Stimulated activated CD8-positive, alpha-beta memory T cell treated with anti-CD3 and anti-CD28 coated beads, Interleukin-12 subunit alpha, Interleukin-12 subunit beta, amount 100 ng/mL, for 4 hours (primary cell): ENCODE measurements around the gene GSC.
"Not testable (repeated sequence)": the region's sequence is repeated elsewhere in the genome, so short reads cannot be mapped to it uniquely, and the experiment has no call there.

Source experiments
- DNase-seq: peaks from one replicate; pipeline ENCODE4 v3.0.0-alpha.2; 2020; ENCODE audit warnings: low read depth

Gene GSC

GRCh38 chr14:94771906-94772490 lies 2.1 kb upstream of the GSC start:
- no peak for DNase-seq

DNA sequence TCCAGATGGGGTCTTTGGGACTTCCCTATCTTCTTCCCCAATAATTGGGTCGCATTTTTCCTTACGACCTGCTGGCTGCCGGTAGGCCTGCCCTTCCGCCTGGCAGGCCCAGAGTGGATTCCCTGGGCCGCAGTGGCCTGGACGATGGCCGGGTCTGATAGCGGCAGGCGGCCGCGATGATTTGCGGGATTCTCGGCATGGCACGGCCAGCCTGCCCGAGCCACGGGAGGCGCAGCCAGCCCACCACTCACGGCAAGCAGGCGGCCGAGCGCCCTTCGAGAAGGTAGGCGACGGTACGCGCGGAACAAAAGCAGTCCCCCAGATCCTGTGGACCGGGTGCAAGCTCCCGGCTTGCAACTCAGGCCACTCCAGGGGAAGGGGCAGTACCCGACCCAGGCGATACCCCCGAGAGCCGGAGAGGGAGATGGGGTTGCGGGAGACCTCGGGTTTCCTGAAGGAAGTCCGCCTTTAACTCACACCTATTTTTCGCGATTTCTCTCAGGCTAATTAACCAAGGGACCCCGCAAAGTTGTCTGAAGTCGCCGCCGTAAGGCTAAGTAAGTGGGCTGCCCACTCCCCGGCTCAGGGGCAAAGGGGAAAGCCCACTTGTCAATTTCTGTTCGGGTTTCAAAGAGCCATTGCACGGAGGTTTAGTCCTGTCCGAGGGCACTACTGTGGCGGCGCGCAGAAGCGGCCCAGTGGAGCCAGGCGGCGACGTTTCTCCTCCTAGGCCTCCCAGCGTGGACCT lies 1.4 kb upstream of the GSC start:
- DNase-seq = no peak

DNA sequence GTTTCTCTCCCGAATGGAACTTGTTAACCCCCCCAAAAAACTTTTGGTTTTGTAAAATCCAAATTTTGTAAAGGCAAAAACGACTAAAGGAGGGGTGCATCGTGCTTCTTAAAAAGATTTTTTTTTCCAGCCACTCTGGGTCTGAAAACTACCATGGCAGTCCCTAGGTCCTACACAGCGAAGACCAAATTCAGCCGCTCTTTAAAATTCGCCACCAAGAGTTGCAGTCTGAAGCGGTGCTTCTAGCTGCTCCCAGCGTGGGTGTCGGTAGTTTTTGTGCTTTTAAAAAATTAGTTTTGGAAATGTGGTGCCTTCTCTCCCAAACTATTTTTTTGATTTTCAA lies 873 bp upstream of the GSC start:
- no peak for DNase-seq

GRCh38 chr14:94770251-94770749 lies 387 bp upstream of the GSC start:
- no peak for DNase-seq

DNA sequence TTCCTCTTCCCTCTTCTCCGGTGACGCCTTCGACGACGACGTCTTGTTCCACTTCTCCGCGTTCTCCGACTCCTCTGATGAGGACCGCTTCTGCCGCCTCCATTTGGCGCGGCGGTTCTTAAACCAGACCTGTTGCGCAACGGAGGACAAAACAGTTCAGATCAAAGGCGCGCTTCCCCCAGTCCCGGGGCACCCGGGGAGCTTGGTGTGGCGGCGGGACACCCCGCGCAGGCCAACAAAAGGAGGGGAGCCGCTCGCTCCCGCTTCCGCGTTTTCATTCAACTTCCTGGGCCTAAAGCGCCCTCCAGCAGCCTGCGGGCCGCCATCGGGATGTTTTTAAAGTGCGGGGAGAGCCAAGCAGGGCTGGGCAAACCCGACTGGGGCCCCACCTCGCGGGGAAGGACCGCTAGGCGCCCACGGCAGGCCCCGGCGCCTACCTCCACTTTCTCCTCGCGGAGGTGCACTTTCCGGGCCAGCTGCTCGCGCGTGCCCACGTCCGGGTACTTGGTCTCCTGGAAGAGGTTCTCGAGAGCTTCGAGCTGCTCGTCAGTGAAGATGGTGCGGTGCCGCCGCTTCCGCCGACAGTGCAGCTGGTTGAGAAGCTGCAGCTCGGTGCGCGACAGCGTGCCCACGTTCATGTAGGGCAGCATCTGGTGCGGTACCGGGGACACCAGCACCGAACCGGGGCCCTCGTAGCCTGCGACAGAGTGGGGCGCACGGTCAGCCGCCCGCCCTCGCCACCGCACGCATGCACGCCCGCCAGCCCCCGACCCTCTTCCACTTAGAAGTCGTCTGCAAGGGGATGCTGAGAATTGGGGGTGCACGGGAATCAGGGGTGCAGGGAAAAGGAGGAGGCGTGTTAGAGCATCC lies 1.2 kb downstream of the GSC start:
- DNase-seq = no peak

DNA sequence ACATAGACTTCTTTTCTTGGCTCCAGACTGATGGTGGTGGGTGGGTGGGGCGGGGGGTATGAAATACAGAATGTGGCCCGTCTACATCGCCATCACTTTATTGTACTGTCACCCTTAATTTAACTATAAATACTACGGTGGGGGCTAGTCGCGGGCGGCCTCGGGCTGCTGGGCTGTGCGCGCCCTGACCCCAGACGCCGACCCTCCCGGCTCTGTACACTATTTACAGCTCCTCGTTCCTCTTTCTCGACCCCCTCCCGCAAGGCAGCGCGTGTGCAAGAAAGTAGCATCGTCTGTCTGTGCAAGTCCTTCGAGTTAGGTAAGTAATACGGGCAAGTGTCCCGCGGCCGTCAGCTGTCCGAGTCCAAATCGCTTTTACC lies 1.8 kb downstream of the GSC start:
- no peak for DNase-seq

DNA sequence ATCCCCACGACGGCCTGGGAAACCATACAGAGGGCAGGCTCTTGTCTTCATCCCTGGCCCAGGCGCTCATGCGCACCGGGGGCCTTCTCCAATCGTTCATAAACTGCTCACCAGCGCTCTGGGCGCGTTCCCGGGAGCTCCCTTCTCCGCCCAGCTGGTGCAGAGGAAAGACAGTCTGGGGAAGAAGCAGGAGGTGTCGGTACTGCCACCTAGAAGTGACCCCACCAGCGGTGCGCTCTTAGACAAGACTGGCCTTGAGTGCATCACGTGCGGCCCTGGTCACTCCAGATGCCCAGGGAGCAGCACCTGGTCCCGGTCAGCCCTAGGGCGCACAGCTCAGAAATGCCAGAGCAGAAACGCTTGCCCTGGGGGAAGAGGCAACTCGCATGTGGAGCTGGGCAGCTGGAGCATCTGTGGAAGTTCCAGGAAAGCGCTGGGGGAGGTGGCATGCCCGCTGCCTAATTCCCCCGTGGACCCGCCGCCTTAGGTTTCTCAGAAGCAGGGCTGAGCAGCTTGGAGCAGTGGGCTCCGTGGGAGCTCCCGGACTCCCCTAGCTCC lies 2.5 kb downstream of the GSC start:
- no peak for DNase-seq

- no peak for DNase-seq
Measured at GRCh38 chr14:94764573-94764972, 5.3 kb downstream of the GSC start.

DNA sequence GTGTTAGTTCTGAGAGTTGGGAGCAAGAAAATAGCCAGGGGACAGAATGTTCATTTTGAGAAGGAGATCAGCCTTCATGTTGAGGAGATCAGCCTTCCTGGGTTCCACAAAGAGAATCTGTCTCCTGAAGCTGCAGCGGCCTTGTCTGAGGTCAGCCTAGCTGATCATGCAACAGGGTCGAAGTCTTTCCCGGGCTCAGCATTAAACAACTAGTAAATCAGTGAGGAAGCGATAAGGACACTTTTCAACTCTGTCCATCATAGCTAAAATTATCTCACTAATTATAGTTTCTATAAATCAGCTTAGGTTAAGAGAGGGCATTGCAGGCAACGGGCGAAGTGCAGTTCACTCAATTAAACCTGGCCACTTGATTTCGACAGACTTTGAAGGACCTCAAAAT lies 7.5 kb downstream of the GSC start:
- no peak for DNase-seq

DNA sequence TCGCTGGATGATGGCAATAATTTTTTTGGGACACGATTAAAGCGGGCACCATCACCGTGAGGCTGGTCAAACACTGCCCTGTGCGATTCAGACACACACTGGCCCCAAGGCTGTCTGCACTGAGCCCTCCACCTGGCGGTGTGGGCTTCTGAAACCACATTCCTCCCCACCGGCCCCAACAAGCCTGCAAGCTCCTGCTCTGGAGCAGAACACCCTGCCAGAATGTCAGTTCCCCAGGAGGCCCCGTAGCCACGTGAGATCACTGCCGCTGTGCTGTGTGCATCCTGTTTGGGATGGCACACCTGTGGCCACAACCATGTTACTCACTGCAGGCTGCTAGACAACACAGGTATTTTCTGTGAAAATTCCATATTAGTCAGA lies 7.9 kb downstream of the GSC start:
- DNase-seq = no peak

GRCh38 chr14:94761348-94761996 lies 8.4 kb downstream of the GSC start:
- no peak for DNase-seq

DNA sequence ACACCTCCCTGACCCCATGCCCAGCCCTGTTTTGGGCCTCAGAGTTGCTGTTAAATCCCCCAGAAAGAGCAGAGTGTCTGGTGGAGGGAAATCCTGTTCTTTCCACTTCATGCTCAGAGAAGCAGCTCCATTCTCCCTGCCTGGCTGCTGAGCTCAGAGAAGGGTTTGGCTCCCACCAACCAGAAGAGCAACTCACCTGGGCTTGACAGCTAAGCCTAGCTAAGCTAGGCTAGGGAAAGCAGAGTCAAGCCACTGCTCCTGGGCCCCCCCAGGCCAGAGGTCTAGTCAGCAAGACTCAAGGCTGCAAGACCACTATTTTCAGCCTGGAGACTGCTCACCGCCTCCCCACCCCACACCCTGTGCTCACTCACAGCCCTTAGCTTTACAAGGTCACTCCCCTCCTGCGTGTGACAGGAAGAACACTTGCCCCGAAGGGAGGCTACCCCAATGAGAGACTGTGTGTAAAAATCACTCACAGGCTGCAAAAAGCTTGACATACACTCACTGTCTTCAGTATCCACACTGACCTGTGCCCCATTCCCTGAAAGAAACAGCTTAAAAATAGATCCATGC lies 13.5 kb downstream of the GSC start:
- no peak for DNase-seq

GRCh38 chr14:94754391-94754942 lies 15.4 kb downstream of the GSC start:
- DNase-seq = no peak

DNA sequence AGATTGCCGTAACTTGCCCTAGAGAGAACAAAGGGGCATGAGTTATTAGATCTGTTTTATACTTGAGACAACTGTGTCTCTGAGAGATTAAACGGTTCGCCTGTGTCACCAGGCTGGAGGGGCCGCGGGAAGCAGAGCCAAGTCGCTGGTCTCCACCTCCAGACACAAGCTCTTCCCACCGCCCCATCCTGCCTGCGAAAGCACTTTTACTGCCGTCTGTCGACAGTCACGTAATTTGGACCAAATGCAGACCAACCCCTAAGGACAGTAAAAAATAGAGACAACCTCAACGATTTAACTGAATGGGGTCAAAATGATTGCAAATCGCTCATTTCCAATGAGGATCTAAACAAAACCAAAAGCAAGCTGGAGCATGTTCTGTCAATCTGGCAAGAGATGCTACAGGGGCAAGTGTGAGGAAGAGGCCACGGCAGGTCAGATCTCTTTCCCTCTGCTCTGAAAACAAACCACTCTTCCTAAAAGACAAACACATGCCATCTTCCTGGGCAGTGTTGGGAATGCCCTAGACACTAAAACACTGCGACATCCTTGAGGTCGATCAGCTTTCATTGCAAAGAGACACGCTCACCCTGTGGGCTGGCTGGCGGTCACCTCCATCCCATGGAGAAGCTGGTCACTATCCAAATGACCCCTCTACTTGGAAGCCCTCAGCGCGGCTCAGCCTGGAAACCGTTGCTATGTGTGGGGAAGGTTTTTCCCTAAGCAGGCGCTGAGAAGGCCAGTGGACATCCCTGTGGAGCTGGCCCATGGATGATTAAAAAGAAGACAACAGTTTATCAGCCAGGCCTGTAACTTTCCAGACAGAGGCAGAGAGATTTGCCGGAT lies 17.1 kb downstream of the GSC start:
- DNase-seq = no peak

DNA sequence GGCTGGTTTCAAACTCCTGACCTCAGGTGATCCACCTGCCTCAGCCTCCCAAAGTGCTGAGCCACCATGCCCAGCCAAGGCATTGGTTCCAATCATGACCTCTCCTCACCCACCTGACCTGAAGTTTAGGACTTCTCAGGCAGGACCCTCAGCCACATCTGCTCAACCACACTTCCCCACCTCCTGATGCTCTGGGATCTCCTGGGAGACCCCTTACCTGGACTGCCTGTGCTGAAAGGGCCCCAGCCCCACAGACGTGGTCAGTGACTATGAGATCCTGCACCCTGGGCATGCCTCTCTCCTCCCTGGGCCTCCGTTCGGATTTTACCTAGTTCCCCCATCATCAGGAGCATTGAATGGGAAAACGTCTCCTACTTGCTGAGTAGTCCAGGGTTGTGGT lies 18.0 kb downstream of the GSC start:
- DNase-seq = no peak

GRCh38 chr14:94751321-94751720 lies 18.6 kb downstream of the GSC start:
- DNase-seq = no peak

DNA sequence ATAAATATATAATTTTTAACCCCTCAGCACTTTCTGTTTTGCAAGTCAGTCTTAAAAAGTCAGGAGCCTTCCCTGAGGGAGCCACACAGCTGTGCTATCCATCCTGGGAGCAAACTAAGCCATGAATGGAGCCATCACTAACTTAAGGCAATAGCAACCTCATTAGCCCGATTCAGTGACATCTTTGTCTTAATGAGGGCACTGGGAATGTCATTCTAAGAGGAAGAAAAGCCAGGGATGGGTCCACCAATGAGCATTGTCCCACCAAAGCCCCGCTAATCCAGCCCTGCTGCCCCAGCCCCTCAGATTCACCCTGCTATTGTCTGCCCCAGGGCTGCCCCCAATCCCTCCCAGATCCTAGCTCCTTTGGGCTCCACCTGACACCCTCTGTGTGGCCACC lies 19.5 kb downstream of the GSC start:
- DNase-seq = no peak

DNA sequence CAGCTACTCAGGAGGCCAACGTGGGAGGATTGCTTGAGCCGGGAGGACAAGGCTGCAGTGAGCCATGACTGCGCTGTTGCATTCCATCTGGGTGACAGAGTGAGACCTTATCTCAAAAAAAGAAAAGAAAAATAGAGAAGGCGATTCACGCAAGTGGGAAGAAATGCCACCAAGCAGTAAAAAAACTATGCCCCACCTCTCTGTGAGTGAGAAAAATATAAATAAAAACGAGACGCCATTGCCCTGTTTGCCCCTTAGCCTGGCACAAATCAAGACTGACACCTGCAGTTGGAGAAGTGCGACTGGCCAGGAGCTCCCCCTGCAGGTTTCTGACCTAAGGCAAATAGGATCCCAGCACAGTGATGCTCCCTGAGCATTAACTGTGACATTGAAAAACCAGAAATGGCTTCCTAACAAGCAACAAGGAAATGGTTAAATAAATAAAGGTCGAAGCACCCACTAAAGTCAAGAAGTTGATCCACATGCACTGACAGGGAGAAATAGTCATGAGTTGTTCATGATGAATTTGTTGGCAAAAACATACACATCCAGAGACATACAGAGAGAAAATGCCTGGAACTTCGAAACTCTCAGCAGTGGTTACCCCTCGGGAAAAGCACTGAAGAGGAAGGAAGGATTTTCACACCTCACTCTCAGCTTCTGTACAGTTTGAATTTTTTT lies 21.1 kb downstream of the GSC start:
- DNase-seq = no peak

DNA sequence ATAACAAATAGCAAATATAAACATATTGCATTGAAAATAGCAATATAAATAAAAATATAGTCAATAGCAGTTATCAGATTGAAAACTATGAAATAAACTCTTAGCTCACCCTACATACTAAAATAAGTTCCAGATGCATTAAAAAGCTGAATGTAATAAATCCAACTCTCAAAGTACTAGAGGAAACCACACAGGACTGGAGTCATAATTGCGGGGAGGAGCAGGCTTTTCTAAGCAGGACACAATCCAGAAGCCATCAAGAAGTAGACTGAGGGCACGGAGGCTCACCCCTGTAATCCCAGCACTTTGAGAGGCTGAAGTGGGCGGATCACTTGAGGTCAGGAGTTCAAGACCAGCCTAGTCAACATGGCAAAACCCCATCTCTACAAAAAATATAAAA lies 22.2 kb downstream of the GSC start:
- DNase-seq = no peak

DNA sequence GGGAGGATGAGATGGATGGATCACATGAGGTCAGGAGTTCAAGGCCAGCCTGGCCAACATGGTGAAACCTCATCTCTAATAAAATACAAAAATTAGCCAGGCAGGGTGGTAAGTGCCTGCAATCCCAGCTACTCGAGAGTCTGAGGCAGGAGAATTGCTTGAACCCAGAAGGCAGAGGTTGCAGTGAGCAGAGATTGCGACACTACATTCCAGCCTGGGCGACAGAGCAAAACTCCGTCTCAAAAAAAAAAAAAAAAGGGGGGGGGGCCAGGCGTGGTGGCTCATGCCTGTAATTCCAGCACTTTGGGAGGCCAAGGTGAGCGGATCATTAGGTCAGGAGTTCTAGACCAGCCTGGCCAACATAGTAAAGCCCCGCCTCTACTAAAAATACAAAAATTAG lies 22.8 kb downstream of the GSC start:
- DNase-seq = not testable (repeated sequence)
